GM08714 (cell line): Measurements from ENCODE around the gene ELAC2.

Experiments used
- H3K4me3 ChIP-seq: fragments of 200-500 bp; sonication (Bioruptor generic); 2 replicates; pipeline ENCODE4 v1.5.1; 2014; ENCODE audit warnings: mild to moderate bottlenecking, low read length, inconsistent platforms
- ZNF274 ChIP-seq: IDR thresholded peaks from 2 replicates; pipeline ENCODE4 v1.6.1; 2012; ENCODE audit warnings: mild to moderate bottlenecking, low read depth, low read length

The ELAC2 gene

DNA sequence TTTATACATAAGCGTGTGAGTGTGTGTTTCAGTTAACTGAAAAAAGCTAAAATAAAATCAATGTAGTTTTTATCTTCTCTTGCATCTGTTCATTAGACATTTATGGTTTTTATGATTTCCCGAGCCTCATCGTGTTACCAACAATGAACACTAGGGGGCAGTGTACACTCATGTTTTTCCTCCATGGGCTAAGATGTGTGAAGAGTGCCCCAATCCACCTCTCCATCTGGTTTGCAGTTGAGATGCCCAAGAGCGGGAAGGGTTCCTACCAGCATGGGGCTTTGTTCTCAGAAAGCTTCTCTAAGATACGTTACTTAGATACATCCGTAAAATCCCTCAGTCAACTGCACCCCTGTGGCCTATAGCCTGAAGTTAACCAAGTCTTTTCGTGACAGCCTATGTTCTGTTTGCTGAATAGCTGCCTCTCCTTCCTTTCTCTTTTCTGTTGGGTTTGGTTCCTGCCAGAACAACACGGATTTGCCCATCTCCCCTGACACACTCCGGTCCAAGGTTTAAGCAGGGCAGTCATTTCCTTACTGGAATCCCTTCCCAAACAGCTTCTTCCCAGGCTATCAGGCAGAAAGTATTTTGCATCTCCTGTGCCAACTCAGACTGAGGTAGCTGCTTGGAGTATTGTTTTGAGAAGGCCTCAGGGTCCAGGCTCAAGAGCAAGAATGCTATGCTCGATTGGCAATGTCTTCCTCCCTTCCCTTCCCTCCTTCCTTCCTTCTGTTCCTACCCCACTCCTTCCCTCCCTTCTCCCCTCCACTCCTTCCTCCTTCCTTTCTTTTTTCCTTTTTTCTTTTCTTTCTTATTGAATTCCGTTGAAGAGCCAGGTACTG lies 12.9 kb upstream of the ELAC2 start:
- no peak for TF ChIP-seq ZNF274
- no peak overlapping the region for H3K4me3 ChIP-seq

GRCh38 chr17:13030056-13030455 lies 12.2 kb upstream of the ELAC2 start:
- H3K4me3 ChIP-seq = no peak overlapping the region
- TF ChIP-seq ZNF274 = no peak

GRCh38 chr17:13029340-13029739 lies 11.5 kb upstream of the ELAC2 start:
- no peak for TF ChIP-seq ZNF274
- no peak overlapping the region for H3K4me3 ChIP-seq

- no peak for TF ChIP-seq ZNF274
- H3K4me3 ChIP-seq = no peak overlapping the region
Observed at GRCh38 chr17:13027246-13027645, 9.4 kb upstream of the ELAC2 start.

DNA sequence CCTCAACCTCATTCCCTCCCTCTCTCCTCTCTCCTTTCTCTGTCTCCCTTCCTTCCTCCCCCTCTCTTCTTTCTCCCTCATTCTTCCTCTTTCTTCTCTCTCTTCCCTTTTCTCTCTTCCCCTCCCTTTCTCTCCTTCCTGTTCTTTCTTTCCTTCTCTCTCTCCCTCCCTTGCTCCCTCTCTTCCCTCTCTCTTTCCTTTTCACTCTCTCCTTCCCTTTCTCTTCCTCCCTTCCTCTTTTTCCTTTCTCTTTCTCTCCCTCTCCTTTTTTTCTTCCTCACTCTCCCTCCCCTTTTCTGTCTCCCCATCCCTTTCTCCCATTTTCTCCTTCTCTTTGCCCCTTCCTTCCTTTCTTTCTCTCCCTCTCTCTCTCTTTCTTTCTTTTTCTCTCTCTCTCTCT lies 7.9 kb upstream of the ELAC2 start:
- H3K4me3 ChIP-seq = no peak overlapping the region
- TF ChIP-seq ZNF274 = no peak

- no peak overlapping the region for H3K4me3 ChIP-seq
- TF ChIP-seq ZNF274 = no peak
Observed at GRCh38 chr17:13025258-13025627, 7.4 kb upstream of the ELAC2 start.

GRCh38 chr17:13024526-13025257 lies 6.9 kb upstream of the ELAC2 start:
- no peak overlapping the region for H3K4me3 ChIP-seq
- no peak for TF ChIP-seq ZNF274

DNA sequence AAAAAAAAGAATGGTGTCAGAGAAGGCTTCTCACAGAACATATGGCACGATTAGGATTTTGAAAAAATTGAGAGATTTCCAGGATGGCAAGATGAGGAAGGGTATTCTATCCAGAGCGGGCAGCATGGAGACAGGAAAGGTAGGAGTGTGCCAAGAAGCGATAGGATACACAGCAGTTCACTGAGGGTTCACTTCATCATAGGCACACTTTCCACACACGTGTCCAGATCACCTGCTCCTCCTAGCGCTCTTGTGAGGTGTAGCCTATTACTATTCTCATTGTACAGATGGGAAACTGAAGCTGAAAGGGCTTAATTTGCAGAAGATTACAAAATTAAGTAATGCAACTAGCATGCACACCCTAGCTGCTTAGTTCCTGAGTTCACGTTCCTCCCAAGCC lies 6.2 kb upstream of the ELAC2 start:
- no peak overlapping the region for H3K4me3 ChIP-seq
- TF ChIP-seq ZNF274 = no peak

- H3K4me3 ChIP-seq = peak overlapping the region; percentile 68
- TF ChIP-seq ZNF274 = no peak
Observed at GRCh38 chr17:13016881-13017654, 759 bp downstream of the ELAC2 start.

GRCh38 chr17:13014801-13015200 lies 3.0 kb downstream of the ELAC2 start:
- H3K4me3 ChIP-seq = no peak overlapping the region
- TF ChIP-seq ZNF274 = no peak

- H3K4me3 ChIP-seq = no peak overlapping the region
- no peak for TF ChIP-seq ZNF274
Observed at GRCh38 chr17:13010959-13011358, 6.9 kb downstream of the ELAC2 start.

- no peak overlapping the region for H3K4me3 ChIP-seq
- TF ChIP-seq ZNF274 = no peak
Observed at GRCh38 chr17:13008461-13008860, 9.4 kb downstream of the ELAC2 start.

DNA sequence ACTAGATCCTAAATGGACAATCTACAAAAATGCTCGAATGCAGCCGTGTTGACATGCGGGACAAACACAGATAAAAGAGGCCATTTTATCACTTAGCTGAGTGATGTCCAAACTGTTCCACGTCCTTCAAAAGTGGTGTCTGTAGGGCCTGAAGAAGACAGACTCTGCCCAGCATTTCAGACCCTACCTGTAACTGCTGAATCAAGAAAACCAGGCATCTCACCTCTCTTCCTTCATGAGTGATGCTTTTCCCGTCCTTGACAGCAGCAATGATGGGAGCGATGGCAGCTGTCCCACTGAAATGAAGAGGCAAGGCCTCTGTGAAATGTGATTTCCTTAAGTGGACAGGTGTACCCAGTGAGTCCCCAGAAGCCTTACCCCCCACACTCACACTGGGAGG lies 12.3 kb downstream of the ELAC2 start:
- TF ChIP-seq ZNF274 = no peak
- H3K4me3 ChIP-seq = no peak overlapping the region

- no peak for TF ChIP-seq ZNF274
- H3K4me3 ChIP-seq = no peak overlapping the region
Observed at GRCh38 chr17:13004336-13004735, 13.5 kb downstream of the ELAC2 start.
